ENCODE results near the gene SLC3A2.

Gene SLC3A2

DNA sequence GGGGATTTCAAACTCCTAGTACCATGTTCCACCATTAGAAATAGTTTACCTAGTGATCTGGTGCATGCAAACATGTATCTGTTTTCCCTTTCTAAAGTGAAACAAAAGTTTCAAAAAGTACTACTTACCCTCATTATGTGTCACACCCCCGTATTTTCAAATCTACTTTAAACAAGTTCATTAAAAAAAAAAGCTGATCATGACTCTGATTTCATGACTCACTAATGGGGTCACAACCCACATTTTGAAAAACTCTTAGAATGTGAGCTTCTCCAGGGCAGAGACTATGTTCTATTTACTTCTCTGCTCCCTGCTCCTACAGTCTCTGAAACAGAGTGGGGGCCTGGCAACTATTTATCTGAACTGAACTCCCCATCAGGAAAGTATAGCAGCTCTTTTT is 22.2 kb downstream of the SLC3A2 start:
- no peak overlapping the region for H3K27ac Mint-ChIP-seq
- H3K4me3 Mint-ChIP-seq: no peak overlapping the region
- peaks cover 6% of the 10 kb centered on the region in 2 donors for H3K4me1 Mint-ChIP-seq
- no peak for ATAC-seq (replicated peaks)
- peaks cover 26 to 48% of the 10 kb centered on the region in 2 donors for H3K27me3 Mint-ChIP-seq
- H3K36me3 Mint-ChIP-seq: no peaks in the 10 kb centered on the region
- H3K9me3 Mint-ChIP-seq: no peaks in the 10 kb centered on the region
- DNase-seq: no peak

DNA sequence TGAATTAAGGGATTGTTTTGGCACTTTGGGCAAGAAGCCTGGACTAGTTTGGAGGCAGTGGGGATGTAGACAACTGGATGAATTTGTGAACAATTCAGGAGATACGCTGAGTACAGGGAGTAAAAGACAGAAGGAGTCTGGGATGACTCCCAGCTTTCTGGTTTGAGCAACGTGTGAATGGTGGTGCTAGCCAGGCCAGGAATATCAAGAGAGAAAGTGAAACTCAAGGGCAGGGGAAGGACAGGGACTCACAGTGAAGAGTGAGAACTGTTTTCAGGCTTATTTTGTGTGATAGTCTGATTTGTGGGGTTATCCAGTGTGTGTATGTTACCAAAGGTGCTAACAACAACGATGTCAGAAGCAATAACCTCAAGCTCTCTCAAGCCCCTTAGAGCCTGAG is 24.6 kb downstream of the SLC3A2 start:
- peaks cover 37 to 55% of the 10 kb centered on the region in 2 donors for H3K27me3 Mint-ChIP-seq
- no peaks in the 10 kb centered on the region for H3K9me3 Mint-ChIP-seq
- peaks cover 6% of the 10 kb centered on the region in 2 donors for H3K4me1 Mint-ChIP-seq
- ATAC-seq (replicated peaks) (no peak), DNase-seq (no peak)
- no peak overlapping the region for H3K4me3 Mint-ChIP-seq
- H3K27ac Mint-ChIP-seq: no peak overlapping the region
- no peaks in the 10 kb centered on the region for H3K36me3 Mint-ChIP-seq

DNA sequence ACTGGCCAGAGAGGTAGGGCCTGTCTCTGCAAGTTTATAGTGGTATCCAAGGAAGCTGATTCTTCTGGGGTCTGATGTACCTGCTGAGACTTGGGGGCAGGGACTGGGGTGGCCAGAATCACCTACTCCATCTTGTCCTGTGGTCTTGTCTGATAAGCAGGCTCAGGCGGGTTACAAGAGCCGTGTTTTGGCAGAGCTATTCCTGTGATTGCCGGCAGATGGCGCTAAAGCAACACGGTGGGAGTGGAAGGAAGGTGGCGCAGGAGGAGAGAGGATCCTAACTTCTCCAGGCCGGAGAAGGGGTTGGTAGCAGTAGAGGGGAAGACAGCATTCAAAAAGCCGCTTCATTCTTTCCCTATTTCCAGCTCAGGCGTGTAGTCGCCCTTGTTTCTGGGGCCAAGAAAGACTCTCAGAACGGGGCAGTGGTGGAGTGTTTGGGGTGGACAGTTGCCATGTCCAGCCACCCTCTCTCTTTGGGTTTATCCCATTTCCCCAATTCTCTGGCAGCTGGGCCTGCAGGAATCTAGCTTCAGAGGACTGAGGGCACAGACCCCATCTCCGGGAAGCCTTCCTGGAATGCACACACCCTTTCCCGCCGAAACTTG is 25.3 kb downstream of the SLC3A2 start:
- peak; percentile 59 for DNase-seq
- peak; percentile 83 to 87 for ATAC-seq (replicated peaks)
- Mint-ChIP-seq H3K36me3 (no peaks in the 10 kb centered on the region), H3K4me1 (peaks cover 6% of the 10 kb centered on the region in 2 donors), H3K27me3 (peaks cover 36 to 54% of the 10 kb centered on the region in 2 donors), H3K9me3 (no peaks in the 10 kb centered on the region), H3K27ac (no peak overlapping the region), H3K4me3 (no peak overlapping the region)

DNA sequence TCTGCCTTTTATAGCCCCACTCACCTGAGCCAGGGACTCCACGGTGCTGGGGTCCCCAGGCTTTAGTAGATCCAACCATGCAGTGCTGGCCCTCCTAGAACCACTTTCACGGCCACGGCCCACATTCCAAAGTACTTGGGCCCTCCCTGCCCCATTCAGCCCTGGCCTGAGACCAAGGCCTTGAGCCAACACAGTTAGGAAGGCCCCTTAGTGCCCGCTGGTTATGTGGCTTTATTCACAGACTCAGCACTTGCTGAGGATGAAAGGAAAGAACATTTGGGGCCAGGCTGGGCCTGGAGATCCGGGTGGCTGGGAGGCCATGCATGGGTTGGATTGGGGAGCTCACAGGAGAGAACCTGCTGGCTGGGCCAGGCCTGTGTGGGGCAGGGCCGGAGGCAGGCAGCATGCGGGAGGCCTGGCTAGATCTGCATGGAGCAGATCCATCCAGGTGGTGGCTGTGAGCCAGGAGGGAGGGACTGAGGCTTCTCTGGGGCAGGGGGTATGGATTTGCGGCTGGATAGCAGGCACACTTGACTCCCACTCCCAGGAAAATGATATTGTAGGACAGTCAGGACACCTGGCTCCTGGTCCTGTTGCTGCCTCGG is 27.9 kb downstream of the SLC3A2 start:
- Mint-ChIP-seq H3K9me3 (no peaks in the 10 kb centered on the region), H3K36me3 (no peaks in the 10 kb centered on the region), H3K27ac (no peak overlapping the region), H3K4me3 (no peak overlapping the region), H3K4me1 (peaks cover 6% of the 10 kb centered on the region in 2 donors), H3K27me3 (peaks cover 32 to 62% of the 10 kb centered on the region in 2 donors)
- ATAC-seq (replicated peaks): no peak
- no peak for DNase-seq

DNA sequence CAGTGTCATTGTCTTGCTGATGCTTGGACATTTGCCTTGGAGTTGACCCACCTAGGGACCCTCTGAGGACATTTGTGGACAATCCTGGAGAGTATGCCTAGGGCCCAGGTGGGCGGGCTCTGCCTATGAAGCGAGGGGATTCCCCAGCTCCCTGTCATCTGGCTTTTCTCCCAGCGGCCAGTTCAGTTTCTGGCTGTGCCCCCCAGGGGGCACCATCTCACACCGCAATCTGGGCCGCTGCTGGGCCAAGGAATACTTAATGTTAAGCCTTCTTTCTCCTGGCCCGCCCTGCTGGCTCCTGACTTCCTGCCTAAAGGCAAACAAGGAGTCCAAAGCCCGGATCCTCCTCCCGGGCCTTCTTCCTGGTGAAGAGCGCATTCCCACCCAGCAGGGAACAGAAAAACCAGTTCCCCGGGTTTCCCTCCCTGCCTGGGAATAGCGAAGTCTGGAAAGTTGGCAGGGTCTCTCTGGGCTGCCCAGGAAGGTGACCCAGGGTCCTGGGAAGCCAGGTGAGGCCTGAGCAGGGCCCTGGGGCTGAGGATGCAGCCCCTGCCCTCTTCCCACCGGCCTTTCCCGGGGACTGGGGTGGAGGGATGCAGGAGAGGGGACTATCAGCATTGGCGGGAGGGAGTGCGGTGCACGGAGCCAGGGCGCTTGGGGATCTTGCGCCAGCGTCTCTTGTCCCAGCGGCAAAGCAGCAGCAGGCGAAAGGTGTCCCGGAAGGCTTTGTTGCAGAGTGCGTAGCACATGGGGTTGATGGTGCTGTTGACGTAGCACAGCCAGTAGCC is 28.6 kb downstream of the SLC3A2 start:
- no peak for DNase-seq
- H3K36me3 Mint-ChIP-seq: no peaks in the 10 kb centered on the region
- peak in 1 of 2 donors; percentile 24 for ATAC-seq (replicated peaks)

DNA sequence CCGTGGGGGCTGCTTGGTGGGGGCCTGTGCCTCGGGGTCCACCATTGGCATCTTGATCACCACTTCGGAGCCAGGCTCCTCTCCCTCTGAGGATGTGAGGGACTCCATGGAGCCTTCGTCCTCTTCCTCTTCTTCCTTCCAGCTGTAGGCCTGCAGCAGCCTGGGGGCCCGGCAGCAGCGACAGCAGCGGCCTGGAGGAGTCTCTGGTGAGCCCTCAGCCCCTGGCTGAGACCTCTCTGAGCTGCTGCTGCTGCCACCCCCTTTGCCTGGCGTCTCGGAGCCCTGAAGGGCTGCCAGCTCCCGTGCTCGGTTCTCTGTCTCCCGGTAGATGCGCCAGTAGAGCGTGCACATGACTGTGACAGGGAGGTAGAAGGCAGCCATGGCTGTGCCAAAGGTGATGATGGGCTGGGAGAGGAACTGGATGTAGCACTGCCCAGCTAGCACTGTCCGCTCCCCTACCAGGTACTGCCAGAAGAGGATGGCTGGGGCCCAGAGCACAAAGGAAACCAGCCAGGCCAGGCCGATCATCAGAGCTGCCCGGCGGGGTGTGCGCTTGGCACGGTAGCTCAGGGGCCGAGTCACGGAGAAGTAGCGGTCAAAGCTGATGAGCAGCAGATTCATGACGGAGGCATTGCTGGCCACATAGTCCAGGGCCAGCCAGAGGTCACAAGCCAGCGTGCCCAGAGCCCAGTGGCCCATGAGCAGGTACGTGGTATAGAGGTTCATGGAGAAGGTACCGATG is 29.6 kb downstream of the SLC3A2 start:
- Mint-ChIP-seq H3K9me3 (no peaks in the 10 kb centered on the region), H3K27ac (no peak overlapping the region), H3K36me3 (no peaks in the 10 kb centered on the region), H3K4me1 (peaks cover 4 to 6% of the 10 kb centered on the region in 2 donors), H3K4me3 (no peak overlapping the region), H3K27me3 (peaks cover 24 to 55% of the 10 kb centered on the region in 2 donors)
- DNase-seq (no peak), ATAC-seq (replicated peaks) (no peak)

More for the DNA sequence above, 28.6 kb downstream of the SLC3A2 start:
- Mint-ChIP-seq H3K9me3 (no peaks in the 10 kb centered on the region), H3K27ac (no peak overlapping the region), H3K4me3 (no peak overlapping the region), H3K4me1 (peaks cover 6% of the 10 kb centered on the region in 2 donors), H3K27me3 (peaks cover 26 to 57% of the 10 kb centered on the region in 2 donors)

DNA sequence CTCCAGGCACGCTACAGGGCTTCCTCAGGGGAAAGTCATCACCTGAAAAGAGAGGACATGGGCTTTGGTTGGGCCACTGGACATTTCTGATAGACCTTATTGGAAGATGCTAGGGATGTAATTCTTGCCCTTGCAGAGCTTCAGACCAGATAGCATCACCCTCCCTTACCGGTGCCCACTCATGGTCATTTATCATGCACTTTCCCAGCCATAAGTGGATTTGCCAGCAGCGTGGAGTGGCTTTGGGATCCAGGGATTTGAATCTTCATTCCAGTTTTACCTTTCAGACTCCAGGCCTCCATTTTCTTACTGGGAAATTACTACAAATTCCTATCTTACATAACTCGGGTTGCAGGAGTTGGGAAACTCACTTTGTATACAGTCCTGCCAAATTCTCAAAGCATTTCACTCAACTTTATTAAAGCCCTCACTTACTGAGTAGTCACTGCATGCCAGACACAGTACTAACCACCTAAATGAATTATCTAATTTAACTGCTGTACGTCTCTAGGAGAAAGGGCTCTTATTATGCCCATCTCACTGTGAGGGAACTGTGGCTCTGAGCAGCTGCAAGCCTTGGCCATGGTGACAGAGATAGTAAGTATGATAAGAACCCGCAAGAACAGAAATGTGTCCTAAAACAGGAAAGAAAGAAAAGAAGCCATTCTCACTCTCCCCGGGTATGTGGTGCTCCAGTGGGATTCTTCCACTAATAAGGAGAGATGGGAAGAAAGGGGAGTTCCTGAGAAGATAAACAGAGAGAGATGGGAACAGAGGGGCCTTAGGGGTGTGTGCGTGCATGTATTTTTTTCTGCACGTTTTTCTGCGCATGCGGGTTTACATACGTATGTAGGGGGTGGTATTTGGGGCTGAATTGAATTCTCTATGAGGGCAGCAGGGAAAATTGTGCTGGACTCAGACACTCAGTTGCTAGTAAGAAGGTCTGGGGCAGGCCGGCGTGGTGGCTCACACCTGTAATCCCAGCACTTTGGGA is 30.7 kb downstream of the SLC3A2 start:
- no peak for ATAC-seq (replicated peaks)
- DNase-seq: no peak
- Mint-ChIP-seq H3K4me1 (no peaks in the 10 kb centered on the region), H3K36me3 (no peaks in the 10 kb centered on the region), H3K9me3 (no peaks in the 10 kb centered on the region), H3K4me3 (no peak overlapping the region), H3K27me3 (peaks cover 19 to 54% of the 10 kb centered on the region in 2 donors), H3K27ac (no peak overlapping the region)

DNA sequence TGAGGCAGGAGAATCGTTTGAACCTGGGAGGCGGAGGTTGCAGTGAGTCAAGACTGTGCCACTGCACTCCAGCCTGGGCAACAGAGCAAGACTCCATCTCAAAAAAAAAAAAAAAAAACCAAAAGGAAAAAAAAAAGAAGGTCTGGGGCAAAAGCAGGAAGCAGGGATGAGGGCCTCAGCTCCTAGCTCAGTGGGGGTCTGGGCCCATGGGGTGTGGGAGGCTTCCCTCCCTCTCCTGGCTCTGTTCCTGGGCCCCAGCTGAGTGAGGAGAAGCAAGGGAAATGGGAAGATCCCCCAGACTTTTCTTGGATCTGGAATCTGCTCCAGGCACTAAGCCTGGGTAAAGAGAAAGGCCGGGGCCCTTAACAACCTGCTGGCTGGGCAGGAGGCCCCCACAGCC is 31.6 kb downstream of the SLC3A2 start:
- no peak for ATAC-seq (replicated peaks)
- no peaks in the 10 kb centered on the region for H3K9me3 Mint-ChIP-seq
- H3K27me3 Mint-ChIP-seq: peaks cover 19 to 52% of the 10 kb centered on the region in 2 donors
- no peak overlapping the region for H3K4me3 Mint-ChIP-seq
- no peaks in the 10 kb centered on the region for H3K4me1 Mint-ChIP-seq
- H3K27ac Mint-ChIP-seq: no peak overlapping the region
- H3K36me3 Mint-ChIP-seq: no peaks in the 10 kb centered on the region
- no peak for DNase-seq

DNA sequence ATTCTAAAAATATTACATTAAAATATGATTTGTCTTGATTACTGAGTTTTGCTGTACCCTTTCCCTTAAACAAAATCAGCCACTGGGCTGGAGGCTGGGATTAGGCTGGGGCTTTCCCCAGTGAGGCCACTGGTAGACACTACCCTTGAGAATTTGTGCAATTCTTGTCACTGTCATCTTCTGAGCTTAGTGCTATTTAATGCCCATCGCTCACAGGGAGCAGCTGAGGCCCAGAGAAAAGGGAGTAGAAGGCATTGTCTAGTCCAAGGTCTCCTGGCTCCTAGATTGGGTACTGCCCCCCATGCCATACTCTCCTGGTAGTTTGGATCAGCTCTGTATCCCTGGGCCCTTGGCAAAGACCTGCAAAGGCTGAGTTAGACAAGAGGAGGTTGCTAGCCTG is 33.7 kb downstream of the SLC3A2 start:
- Mint-ChIP-seq H3K36me3 (no peaks in the 10 kb centered on the region), H3K27ac (no peak overlapping the region), H3K4me3 (no peak overlapping the region), H3K9me3 (no peaks in the 10 kb centered on the region), H3K4me1 (no peaks in the 10 kb centered on the region), H3K27me3 (peaks cover 15 to 38% of the 10 kb centered on the region in 2 donors)
- ATAC-seq (replicated peaks): no peak
- no peak for DNase-seq

DNA sequence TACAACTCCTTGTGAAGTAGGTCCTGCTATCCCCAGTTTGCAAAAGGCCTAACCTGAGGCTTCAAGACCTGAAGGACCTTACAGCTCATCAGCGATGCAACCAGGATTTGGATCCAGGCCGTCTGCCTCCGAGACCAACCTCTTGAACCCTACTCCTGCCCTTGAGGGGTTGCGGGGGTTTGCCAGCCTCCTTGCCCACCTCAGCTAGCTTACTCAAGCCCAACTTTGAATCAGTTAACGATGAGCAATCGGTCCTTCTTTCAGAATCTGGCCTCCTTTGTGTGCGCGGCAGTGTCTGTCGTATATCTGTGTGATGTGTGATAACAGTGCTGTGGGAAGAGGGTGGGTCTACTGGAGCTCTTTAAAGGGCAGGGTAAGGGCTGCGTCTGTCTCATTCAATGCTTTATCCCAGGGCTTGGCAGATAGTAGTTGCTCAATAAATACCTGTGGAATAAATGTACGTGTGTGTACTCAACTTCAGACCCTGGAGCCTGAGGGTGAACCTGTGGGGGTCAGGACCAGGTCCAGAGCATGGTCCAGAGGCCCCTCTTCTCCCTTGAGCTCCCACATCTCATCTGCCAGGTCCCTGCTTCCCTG is 37.3 kb downstream of the SLC3A2 start:
- Mint-ChIP-seq H3K9me3 (no peaks in the 10 kb centered on the region), H3K27me3 (peaks cover 41 to 47% of the 10 kb centered on the region in 2 donors), H3K36me3 (no peaks in the 10 kb centered on the region), H3K4me3 (no peak overlapping the region), H3K27ac (no peak overlapping the region), H3K4me1 (peaks cover 5 to 9% of the 10 kb centered on the region in 2 donors)
- DNase-seq (no peak), ATAC-seq (replicated peaks) (no peak)

DNA sequence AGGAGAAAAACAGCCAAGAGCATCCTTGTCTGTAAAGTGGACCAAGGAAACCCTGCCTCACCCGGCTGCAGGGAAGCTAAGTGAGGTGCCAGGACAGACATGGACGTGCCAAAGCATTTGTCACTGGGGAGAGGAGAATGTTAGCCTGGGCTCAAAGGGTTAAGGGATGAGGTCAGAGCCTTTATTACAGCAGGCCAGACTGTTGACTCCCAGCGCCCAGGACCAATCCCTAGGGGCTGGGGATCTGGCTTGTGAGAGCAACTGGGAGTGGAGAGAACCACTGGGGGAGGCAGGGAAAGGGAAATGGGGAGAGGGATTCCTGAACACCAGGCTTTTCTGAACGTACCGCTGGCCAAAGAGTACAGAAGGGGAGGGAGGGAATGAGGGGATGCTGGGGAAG is 37.8 kb downstream of the SLC3A2 start:
- Mint-ChIP-seq H3K36me3 (no peaks in the 10 kb centered on the region), H3K4me3 (no peak overlapping the region), H3K9me3 (no peaks in the 10 kb centered on the region), H3K27me3 (peaks cover 45 to 52% of the 10 kb centered on the region in 2 donors), H3K4me1 (peaks cover 9 to 14% of the 10 kb centered on the region in 2 donors), H3K27ac (no peak overlapping the region)
- ATAC-seq (replicated peaks) (no peak), DNase-seq (no peak)

DNA sequence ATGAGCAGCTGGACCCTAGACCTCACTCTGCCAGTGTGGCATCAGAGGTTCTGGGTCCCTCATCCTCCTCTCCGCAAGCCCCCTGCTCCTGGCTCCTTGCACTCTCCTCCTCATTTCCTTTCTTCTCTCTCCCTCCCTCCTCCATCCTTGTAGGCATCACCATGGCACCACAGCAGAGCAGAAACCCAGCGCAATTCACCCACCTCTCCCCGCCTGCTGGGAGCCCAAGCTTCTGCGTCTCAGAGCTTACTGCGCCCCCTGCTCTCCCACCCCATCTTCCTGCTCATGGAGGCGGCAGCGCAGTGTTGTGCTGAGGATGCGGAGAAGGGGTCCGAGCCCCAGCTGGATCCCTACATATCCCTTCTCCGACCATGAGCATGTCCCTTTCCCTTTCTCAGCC is 38.8 kb downstream of the SLC3A2 start:
- H3K27ac Mint-ChIP-seq: no peak overlapping the region
- ATAC-seq (replicated peaks): no peak
- no peak overlapping the region for H3K4me3 Mint-ChIP-seq
- H3K9me3 Mint-ChIP-seq: no peaks in the 10 kb centered on the region
- no peak for DNase-seq
- H3K4me1 Mint-ChIP-seq: peaks cover 11 to 19% of the 10 kb centered on the region in 2 donors
- peaks cover 49 to 57% of the 10 kb centered on the region in 2 donors for H3K27me3 Mint-ChIP-seq
- H3K36me3 Mint-ChIP-seq: no peaks in the 10 kb centered on the region
